ENCODE results near the gene CAPN14.

DNA sequence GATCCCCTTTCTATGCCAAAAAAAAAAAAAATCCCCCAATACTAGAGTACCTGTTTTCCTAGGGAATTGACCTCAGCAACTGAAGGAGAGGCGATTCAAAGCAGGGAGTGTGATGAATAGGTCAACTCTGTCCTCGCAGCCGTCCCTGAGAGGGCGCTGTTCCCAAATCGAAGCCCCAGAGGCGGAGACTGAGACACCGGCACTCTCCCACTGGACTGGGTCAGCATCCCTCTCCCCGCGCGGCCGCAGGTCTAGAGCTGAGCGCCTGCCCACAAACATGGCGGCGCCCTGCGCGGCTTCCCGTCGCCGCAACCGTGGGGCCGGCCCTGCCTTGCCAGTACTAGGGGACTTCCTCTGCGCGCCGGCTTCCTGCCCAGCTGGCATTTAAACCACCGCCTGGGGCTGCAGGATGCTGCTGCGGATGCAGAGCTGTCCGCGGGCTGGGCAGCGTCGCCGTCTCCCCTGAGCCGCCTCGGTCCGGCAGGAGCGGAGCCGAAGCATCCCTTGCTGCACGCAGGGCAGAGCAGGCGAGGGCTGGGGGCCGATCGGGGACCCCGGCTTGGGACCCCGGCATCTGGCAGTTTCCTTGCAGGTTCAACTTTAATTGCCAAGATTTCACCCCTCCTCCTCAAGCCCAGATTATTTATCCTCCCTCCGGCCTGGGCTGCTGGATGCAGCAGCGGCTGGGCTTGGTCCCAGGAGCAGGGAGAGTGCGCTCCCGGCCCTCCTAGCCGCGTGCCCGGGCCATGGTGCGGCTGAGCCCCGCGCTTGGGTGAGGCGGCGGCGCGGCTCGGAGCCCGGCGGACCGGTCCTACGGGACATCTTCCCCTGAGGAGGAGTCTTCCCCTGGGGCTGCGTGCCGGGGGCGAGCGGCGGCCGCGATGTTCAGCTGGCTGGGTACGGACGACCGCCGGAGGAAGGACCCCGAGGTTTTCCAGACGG lies 16.7 kb upstream of the CAPN14 start, which contains the start of gene EHD3:
- TF ChIP-seq, protein P1, sequence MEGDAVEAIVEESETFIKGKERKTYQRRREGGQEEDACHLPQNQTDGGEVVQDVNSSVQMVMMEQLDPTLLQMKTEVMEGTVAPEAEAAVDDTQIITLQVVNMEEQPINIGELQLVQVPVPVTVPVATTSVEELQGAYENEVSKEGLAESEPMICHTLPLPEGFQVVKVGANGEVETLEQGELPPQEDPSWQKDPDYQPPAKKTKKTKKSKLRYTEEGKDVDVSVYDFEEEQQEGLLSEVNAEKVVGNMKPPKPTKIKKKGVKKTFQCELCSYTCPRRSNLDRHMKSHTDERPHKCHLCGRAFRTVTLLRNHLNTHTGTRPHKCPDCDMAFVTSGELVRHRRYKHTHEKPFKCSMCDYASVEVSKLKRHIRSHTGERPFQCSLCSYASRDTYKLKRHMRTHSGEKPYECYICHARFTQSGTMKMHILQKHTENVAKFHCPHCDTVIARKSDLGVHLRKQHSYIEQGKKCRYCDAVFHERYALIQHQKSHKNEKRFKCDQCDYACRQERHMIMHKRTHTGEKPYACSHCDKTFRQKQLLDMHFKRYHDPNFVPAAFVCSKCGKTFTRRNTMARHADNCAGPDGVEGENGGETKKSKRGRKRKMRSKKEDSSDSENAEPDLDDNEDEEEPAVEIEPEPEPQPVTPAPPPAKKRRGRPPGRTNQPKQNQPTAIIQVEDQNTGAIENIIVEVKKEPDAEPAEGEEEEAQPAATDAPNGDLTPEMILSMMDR (conservative IDR thresholded peaks at IDR 0.05; ENCODE audit: low read depth, low read length), result peak; percentile 72
- peak; percentile 72 for TF ChIP-seq POLR2A (IDR thresholded peaks at IDR 0.05; ENCODE audit: low read depth, low read length)
- TF ChIP-seq CHD1 (IDR thresholded peaks at IDR 0.05; ENCODE audit: low read depth, low read length), result no peak
- TF ChIP-seq, protein P2, sequence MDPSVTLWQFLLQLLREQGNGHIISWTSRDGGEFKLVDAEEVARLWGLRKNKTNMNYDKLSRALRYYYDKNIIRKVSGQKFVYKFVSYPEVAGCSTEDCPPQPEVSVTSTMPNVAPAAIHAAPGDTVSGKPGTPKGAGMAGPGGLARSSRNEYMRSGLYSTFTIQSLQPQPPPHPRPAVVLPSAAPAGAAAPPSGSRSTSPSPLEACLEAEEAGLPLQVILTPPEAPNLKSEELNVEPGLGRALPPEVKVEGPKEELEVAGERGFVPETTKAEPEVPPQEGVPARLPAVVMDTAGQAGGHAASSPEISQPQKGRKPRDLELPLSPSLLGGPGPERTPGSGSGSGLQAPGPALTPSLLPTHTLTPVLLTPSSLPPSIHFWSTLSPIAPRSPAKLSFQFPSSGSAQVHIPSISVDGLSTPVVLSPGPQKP (IDR thresholded peaks at IDR 0.05; ENCODE audit: borderline replicate concordance, low read depth, low read length), result no peak
- TF ChIP-seq RCOR1 (IDR thresholded peaks at IDR 0.05; ENCODE audit: insufficient replicate concordance, low read length), result no peak
- peak; percentile 41; the same call in 1 of the 2 replicates for TF ChIP-seq MAZ (IDR thresholded peaks at IDR 0.05; ENCODE audit: borderline replicate concordance, low read depth, low read length)
- TF ChIP-seq MXI1 (IDR thresholded peaks at IDR 0.05; ENCODE audit: borderline replicate concordance, low read depth, low read length), result no peak
- TF ChIP-seq, protein P3, sequence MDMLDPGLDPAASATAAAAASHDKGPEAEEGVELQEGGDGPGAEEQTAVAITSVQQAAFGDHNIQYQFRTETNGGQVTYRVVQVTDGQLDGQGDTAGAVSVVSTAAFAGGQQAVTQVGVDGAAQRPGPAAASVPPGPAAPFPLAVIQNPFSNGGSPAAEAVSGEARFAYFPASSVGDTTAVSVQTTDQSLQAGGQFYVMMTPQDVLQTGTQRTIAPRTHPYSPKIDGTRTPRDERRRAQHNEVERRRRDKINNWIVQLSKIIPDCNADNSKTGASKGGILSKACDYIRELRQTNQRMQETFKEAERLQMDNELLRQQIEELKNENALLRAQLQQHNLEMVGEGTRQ (IDR thresholded peaks at IDR 0.05; ENCODE audit: low read depth, low read length), result no peak
- no peak for TF ChIP-seq CEBPB (IDR thresholded peaks at IDR 0.05; ENCODE audit: low read depth, low read length)
- TF ChIP-seq SMC3 (IDR thresholded peaks at IDR 0.05; ENCODE audit: low read depth, low read length), result peak; percentile 51
- TF ChIP-seq RAD21 (IDR thresholded peaks at IDR 0.05; ENCODE audit: low read length), result peak; percentile 66
- TF ChIP-seq BHLHE40 (IDR thresholded peaks at IDR 0.05; ENCODE audit: low read depth, low read length), result no peak
